Right cardiac atrium (tissue), 5 donors: ENCODE measurements around the gene MAPK12. TPM values are rescaled to one million over a fixed set of nuclear protein-coding genes. Genes with fewer than 3 reads are reported as not detected.

Experiments used
- ATAC-seq, 2 donors: fragments of 200-7000 bp; cut with Tn5 transposase; one replicate each; pipeline versions ENCODE4 v1.8.0 to v1.9.1; 2020; ENCODE audit warnings: moderate library complexity in 2 of 2, mild to moderate bottlenecking in 1 of 2
- DNase-seq, 3 donors: peaks; one replicate each; pipeline ENCODE4 v3.0.0-alpha.2; 2020
- H3K27ac ChIP-seq: one replicate; pipeline ENCODE4 v1.5.1; 2013; ENCODE audit warnings: mild to moderate bottlenecking, low read length, control low read depth, moderate library complexity
- H3K27me3 ChIP-seq: one replicate; pipeline ENCODE4 v1.6.1; 2013; ENCODE audit not compliant: control insufficient read depth, insufficient read depth
- H3K4me1 ChIP-seq: one replicate; pipeline ENCODE4 v1.6.1; 2013; ENCODE audit warnings: low read length; ENCODE audit not compliant: control insufficient read depth, insufficient read depth
- H3K4me3 ChIP-seq: one replicate; pipeline ENCODE4 v1.5.1; 2013; ENCODE audit warnings: low read length, control low read depth
- H3K9me3 ChIP-seq: one replicate; pipeline ENCODE4 v1.6.1; 2013; ENCODE audit warnings: low read length; ENCODE audit not compliant: control insufficient read depth
- WGBS: extraction: QIAGEN DNeasy Blood & Tissue Kit; methylation state at CpG from one replicate; pipeline ENCODE4 v1.1.7; 2013; 5-methylcytosine and 5-hydroxymethylcytosine counted together
- intact Hi-C, 4 donors: fragments of 100-400 bp; cut with DNase I; formaldehyde crosslinking; loops; one replicate each; pipeline versions ENCODE4 v1.11.0 to v1.14.0; 2022 to 2023
- polyA plus RNA-seq: library from polyadenylated mRNA; stranded (reverse); fragments of 200-250 nt; gene quantifications from one replicate; pipeline ENCODE4 v1.2.3, GENCODE V29; 2013
- total RNA-seq, 4 donors: library from RNA; stranded (reverse); fragmentation: NEBNext Ultra II Directional; extraction: Animal tissue kit (Norgen Biotek cat#: 25700); gene quantifications; one replicate each; pipeline ENCODE4 v1.2.1, GENCODE V29; 2021
- donor health status: healthy with polysubstance abuse.
- donor health status: DM: no; HTN: yes; CAD: no.
- donor health status: DM: no; HTN: no; CAD: no.
- donor health status: DM: no; HTN: yes; CAD: no; lungs with severe emphysema.
- donor health status: DM: yes; HTN: yes; CAD: no.

The MAPK12 gene
- total and polyA plus RNA-seq, 5 donors: 10.5 to 15.2 (median 11.5) TPM

DNA sequence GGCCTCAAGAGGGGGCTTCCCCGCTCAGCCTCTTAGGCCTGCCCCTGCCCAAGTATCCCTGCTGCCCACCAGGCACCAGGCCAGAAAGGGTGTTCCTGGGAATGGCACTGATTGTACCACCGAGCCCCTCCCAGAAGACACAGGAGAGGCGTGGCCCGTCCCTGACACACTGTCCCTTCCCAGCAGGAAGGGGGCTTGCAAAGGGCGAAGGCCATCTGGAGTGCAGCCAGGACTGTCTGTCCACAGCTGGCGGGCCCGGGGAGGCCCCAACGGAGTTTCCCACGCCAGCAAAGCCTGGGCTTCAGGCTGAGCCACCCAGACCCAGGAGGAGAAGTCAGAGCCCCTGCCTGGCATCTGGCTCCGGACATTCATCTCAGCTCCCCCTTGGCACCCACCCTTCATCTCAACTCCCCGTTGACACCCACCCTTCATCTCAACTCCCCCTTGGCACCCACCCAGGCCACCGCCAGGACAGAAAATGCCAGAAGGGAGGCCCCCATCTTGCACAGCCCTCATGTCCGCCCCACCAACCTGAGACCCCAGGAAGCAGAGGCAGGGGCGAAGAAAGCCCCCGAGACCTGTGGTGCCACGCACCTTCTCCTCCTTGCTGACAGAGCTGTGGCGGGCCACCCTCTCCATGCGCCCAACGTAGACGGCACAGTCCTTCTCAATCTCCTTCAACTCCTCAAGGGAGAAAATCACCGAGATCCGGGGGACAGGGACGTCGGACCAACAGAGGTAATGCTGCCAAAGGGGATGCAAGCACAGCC, 36.1 kb downstream of the MAPK12 start:
- H3K4me3 ChIP-seq: no peak overlapping the region
- no peaks in the 10 kb centered on the region for H3K27me3 ChIP-seq
- intact Hi-C loops: no loop called here
- no peak for ATAC-seq
- no peaks in the 10 kb centered on the region for H3K4me1 ChIP-seq
- H3K27ac ChIP-seq: no peak overlapping the region
- H3K9me3 ChIP-seq: no peaks in the 10 kb centered on the region
- 85% methylated on average over 24 of the region's 24 CpGs for WGBS
- peak in 2 of 3 donors; percentile 45 to 57 for DNase-seq

DNA sequence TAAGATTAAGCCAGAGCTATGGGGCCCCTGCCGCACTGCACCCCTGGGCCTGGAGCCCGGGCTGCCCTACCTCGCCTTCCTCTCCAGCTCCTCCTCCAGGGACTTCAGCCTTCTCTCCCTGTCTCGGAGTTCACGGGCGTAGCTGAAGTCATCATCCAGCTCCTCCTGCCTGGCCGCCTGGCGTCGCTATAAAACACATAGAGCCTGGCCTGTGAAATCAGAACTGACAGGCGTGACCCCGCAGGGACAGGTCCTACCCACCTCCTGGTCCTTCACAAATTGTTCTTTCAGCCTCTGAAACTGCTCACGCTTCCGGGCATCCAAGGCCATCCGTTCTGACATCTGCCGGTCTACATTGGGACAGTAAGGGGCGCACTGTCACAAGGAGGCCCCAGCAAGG, 37.4 kb downstream of the MAPK12 start:
- ATAC-seq: no peak
- intact Hi-C loops: no loop called here
- Histone ChIP-seq H3K9me3 (no peaks in the 10 kb centered on the region), H3K27me3 (no peaks in the 10 kb centered on the region), H3K27ac (no peak overlapping the region), H3K4me3 (no peak overlapping the region), H3K4me1 (no peaks in the 10 kb centered on the region)
- 94% methylated on average over 16 of the region's 16 CpGs for WGBS
- DNase-seq: peak in 2 of 3 donors; percentile 15 to 32

DNA sequence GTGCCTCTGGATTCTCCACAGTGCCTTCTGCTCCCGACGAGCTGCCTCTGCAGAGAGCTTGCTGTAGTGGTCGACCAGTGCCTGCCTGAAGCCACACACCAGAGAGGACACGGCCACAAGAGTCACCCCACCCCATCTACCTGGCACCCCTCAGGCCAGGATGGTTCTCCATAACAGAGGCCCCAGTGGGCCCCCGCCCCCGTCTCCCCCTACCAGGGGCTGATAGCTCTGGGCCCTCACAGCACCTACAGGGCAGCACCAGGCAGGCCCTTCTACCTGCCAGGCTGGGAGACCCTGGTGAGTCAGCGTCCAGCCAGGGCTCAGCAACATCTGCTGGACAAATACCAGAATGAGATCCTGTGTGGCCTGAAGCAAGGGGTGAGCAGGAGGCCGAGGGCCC, 39.0 kb downstream of the MAPK12 start:
- ATAC-seq: no peak
- Histone ChIP-seq H3K27ac (no peak overlapping the region), H3K4me1 (no peaks in the 10 kb centered on the region), H3K27me3 (no peaks in the 10 kb centered on the region), H3K9me3 (no peaks in the 10 kb centered on the region), H3K4me3 (no peak overlapping the region)
- WGBS: 86% methylated on average over 8 of the region's 8 CpGs
- intact Hi-C loops: no loop called here
- peak in 2 of 3 donors; percentile 30 to 41 for DNase-seq

DNA sequence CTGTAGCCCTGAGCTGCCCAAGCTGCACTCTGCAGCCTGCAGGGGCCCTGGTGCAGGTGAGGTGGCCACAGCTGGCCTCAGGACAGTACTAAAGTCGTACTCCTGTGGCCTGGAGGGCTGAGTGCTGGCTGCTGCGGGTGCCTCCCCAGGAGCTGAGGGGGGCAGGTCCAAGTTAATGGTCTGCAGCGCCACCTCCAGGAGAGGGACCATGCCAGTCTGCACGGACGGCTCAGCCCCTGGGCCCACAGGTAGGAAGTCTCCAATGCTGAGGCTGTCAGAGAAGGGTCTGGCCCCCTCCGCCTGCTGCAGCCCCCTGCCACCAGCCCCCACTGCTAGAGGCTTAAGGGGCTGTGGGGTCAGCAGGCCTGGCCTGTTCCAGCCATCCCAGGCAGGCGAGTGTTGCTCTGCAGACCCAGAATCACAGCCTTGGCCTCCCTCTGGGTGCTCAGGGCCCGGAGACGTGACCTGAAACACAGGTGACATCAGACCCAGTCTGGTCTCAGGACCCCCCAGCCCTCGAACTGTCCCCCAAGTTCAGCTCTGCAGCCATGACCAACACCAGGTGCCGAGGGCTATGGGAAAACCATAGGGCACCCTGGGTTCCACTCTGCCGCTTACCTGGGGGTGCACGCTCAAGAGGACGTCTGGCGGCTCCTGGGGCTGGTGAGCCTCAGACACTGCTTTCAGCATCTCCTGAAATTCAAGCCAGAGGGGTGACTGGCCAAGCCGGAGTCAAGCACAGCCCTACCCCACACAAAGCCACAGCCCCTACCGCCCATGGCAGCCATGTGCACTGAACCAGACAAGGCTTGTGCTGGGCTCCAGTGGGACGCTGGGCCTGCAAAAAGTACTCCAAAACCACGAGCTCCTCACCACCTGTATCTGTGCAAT, 39.8 kb downstream of the MAPK12 start:
- Histone ChIP-seq H3K27ac (no peak overlapping the region), H3K27me3 (no peaks in the 10 kb centered on the region), H3K4me3 (no peak overlapping the region), H3K4me1 (no peaks in the 10 kb centered on the region), H3K9me3 (no peaks in the 10 kb centered on the region)
- intact Hi-C loops: no loop called here
- DNase-seq (peak in 2 of 3 donors; percentile 35 to 48), ATAC-seq (no peak)
- 90% methylated on average over 19 of the region's 19 CpGs for WGBS

DNA sequence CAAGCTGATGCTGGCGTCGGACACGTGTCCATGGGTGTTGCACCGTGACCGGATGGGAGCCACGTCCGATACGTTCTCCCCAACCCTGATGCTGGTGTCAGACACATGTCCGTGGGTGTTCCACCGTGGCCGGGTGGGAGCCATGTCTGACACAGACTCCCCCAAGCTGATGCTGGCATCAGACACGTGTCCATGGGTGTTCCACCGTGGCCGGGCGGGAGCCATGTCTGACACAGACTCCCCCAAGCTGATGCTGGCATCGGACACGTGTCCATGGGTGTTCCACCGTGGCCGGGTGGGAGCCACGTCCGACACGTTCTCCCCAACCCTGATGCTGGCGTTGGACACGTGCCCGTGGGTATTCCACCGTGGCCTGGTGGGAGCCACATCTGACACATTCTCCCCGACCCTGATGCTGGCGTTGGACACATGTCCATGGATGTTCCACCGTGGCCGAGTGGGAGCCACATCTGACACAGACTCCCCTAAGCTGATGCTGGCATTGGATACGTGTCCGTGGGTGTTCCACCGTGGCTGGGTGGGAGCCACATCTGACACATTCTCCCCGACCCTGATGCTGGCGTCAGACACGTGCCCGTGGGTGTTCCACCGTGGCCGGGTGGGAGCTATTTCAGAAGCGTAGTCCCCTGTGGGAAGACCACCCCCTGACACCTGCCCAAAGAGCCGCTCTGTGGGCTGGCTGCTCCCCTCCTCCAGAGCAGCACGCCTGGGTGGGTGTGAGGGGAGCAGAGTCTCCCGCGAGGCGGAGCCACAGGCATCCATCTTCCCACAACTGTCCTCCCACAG, 40.7 kb downstream of the MAPK12 start:
- ATAC-seq (no peak), DNase-seq (peak in 2 of 3 donors; percentile 42 to 54)
- intact Hi-C loops: no loop called here
- Histone ChIP-seq H3K27ac (no peak overlapping the region), H3K9me3 (no peaks in the 10 kb centered on the region), H3K27me3 (no peaks in the 10 kb centered on the region), H3K4me3 (no peak overlapping the region), H3K4me1 (no peaks in the 10 kb centered on the region)
- WGBS: 96% methylated on average over 45 of the region's 45 CpGs

GRCh38 chr22:50219800-50220602, 41.5 kb downstream of the MAPK12 start:
- Histone ChIP-seq H3K4me3 (no peak overlapping the region), H3K27ac (no peak overlapping the region), H3K4me1 (no peaks in the 10 kb centered on the region), H3K9me3 (no peaks in the 10 kb centered on the region), H3K27me3 (no peaks in the 10 kb centered on the region)
- 81% methylated on average over 25 of the region's 25 CpGs for WGBS
- ATAC-seq: peak; percentile 1 to 4
- peak in 2 of 3 donors; percentile 36 to 46 for DNase-seq
- intact Hi-C loops: loop anchor here in 1 of 4 donors (10.0 kb wide), 1 partner anchor 285 kb away; no protein-coding TSS in a partner anchor

- no peak overlapping the region for H3K27ac ChIP-seq
- DNase-seq: peak; percentile 83 to 94 (median 93)
These were observed 42.3 kb downstream of the MAPK12 start for GRCh38 chr22:50218996-50219727.

GRCh38 chr22:50218153-50218995, 43.1 kb downstream of the MAPK12 start:
- Histone ChIP-seq H3K27ac (no peak overlapping the region), H3K9me3 (no peaks in the 10 kb centered on the region), H3K4me3 (no peak overlapping the region), H3K27me3 (no peaks in the 10 kb centered on the region), H3K4me1 (no peaks in the 10 kb centered on the region)
- intact Hi-C loops: loop anchor here in 1 of 4 donors (10.0 kb wide), 1 partner anchor 284 kb away; no protein-coding TSS in a partner anchor
- WGBS: 83% methylated on average over 43 of the region's 43 CpGs
- DNase-seq: peak in 2 of 3 donors; percentile 64
- peak in 1 of 2 donors; percentile 5 for ATAC-seq

More at GRCh38 chr22:50218996-50219727, 42.3 kb downstream of the MAPK12 start:
- Histone ChIP-seq H3K4me1 (no peaks in the 10 kb centered on the region), H3K27me3 (no peaks in the 10 kb centered on the region), H3K4me3 (no peak overlapping the region), H3K9me3 (no peaks in the 10 kb centered on the region)
- 70% methylated on average over 42 of the region's 42 CpGs for WGBS
- peak; percentile 75 to 78 for ATAC-seq
- intact Hi-C loops: loop anchor here in 1 of 4 donors (10.0 kb wide), 1 partner anchor 284 kb away; no protein-coding TSS in a partner anchor
